Heart left ventricle (tissue), 16 donors: Measurements from ENCODE around the gene KIF5B. TPM values are rescaled to one million over a fixed set of nuclear protein-coding genes. Genes with fewer than 3 reads are reported as not detected.

Experiments
- ATAC-seq, 4 donors: fragments of 200-7000 bp; cut with Tn5 transposase; one replicate each; pipeline ENCODE4 v1.9.1; 2020 to 2022; ENCODE audit warnings: moderate library complexity in 4 of 4, mild to moderate bottlenecking in 3 of 4, moderate number of reproducible peaks in 1 of 4
- DNase-seq, 5 donors: peaks; one replicate each; pipeline ENCODE4 v3.0.0-alpha.2; 2020
- H3K27ac ChIP-seq, 12 donors: fragments of 200-600 bp; sonication (generic) in 4 of 12; one replicate each; pipeline versions ENCODE4 v1.5.0 to v1.8.0; 2016 to 2022; ENCODE audit warnings: mild to moderate bottlenecking in 2 of 12
- H3K27me3 ChIP-seq, 9 donors: fragments of 200-600 bp; sonication (generic) in 2 of 9; one replicate each; pipeline versions ENCODE4 v1.5.1 to v1.8.0; 2016 to 2022; ENCODE audit warnings: mild to moderate bottlenecking in 3 of 9
- H3K36me3 ChIP-seq, 9 donors: fragments of 200-600 bp; sonication (generic) in 2 of 9; one replicate each; pipeline versions ENCODE4 v1.5.0 to v1.8.0; 2018 to 2022; ENCODE audit warnings: mild to moderate bottlenecking in 2 of 9
- H3K4me1 ChIP-seq, 12 donors: fragments of 200-600 bp; sonication (generic) in 4 of 12; one replicate each; pipeline versions ENCODE4 v1.5.0 to v1.8.0; 2016 to 2022; ENCODE audit warnings: mild to moderate bottlenecking in 3 of 12
- H3K4me3 ChIP-seq, 12 donors: fragments of 200-600 bp; sonication (generic) in 4 of 12; one replicate each; pipeline versions ENCODE4 v1.5.0 to v1.8.0; 2017 to 2022; ENCODE audit warnings: mild to moderate bottlenecking in 9 of 12, moderate library complexity in 4 of 12
- H3K9me3 ChIP-seq, 12 donors: fragments of 200-600 bp; sonication (generic) in 4 of 12; one replicate each; pipeline versions ENCODE4 v1.5.0 to v1.8.0; 2016 to 2022; ENCODE audit warnings: mild to moderate bottlenecking in 1 of 12
- CTCF ChIP-seq, 12 donors: fragments of 200-600 bp; sonication (generic) in 4 of 12; IDR thresholded peaks; one replicate each; pipeline versions ENCODE4 v1.5.0 to v1.8.0; 2018 to 2022; ENCODE audit warnings: antibody characterized with exemption in 12 of 12, mild to moderate bottlenecking in 5 of 12
- POLR2A ChIP-seq, 2 donors: fragments of 450-650 bp; IDR thresholded peaks; one replicate each; pipeline ENCODE4 v1.6.1; 2017; ENCODE audit warnings: antibody characterized with exemption in 2 of 2, mild to moderate bottlenecking in 2 of 2, moderate library complexity in 2 of 2
- WGBS, 4 donors: extraction: QIAGEN DNeasy Blood & Tissue Kit in 2 of 4; methylation state at CpG; one replicate each; pipeline versions ENCODE4 v1.1.5 to v1.1.7; 2013 to 2018; 5-methylcytosine and 5-hydroxymethylcytosine counted together
- intact Hi-C, 10 donors: fragments of 100-400 bp; cut with DNase I; formaldehyde crosslinking; loops; one replicate each; pipeline versions ENCODE4 v1.11.1 to v1.14.2; 2022
- polyA plus RNA-seq, 2 donors: library from polyadenylated mRNA; stranded (reverse); fragments of 200-250 nt; gene quantifications; one replicate each; pipeline ENCODE4 v1.2.3, GENCODE V29; 2013
- total RNA-seq, 9 donors: library from RNA; depleted of rRNA in 2 of 9; stranded (reverse); fragments of >200 nt in 2 of 9; fragmentation: NEBNext Ultra II Directional in 3 of 9; extraction: Animal tissue kit (Norgen Biotek cat#: 25700) in 3 of 9; gene quantifications; one replicate each; pipeline versions ENCODE4 v1.1.0 to v1.2.4, GENCODE V29; 2016 to 2023
- donor health status: ischemic (EF 13 %, LVEDD 7.1; RV severe dilation, severe dysfunction).
- donor health status: healthy with polysubstance abuse.
- donor health status: DM: no; HTN: yes; CAD: no.
- donor health status: DM: no; HTN: no; CAD: no.
- donor health status: ischemic (EF 25% LVEDD 6.9; RV normal size, moderate dysfunction).
- donor health status: ischemic (EF 25% LVEDD 5.7; RV mildly dilated, moderate dysfunction).
- donor health status: healthy.
- donor health status: DM: yes; HTN: yes; CAD: no.
- donor health status: ischemic (EF 35%, LVEDD 5.7; RV mildly dilated, moderate dysfunction).
- donor health status: nonischemic (EF 11% LVEDD 7.7; RV severe dilation, severe dysfunction).
- donor health status: DM: yes; HTN: yes; CAD: no.
- donor health status: PGD.
- donor health status: ischemic (EF 29% LVEDD 5.4; RV normal size, mild dysfunction).
- donor health status: nonischemic (EF 23%, LVEDD 6.1; RV moderate dilation, normal function).

KIF5B gene
- total and polyA plus RNA-seq, 11 donors = 65.6 to 178 (median 144) TPM

- WGBS, 4 donors = 48 to 55% (median 52%) methylated on average over 3 of the region's 3 CpGs
These were observed 96.6 kb downstream of the KIF5B start for GRCh38 chr10:31959461-31960173.

More at GRCh38 chr10:31959461-31960173, 96.6 kb downstream of the KIF5B start:
- Histone ChIP-seq H3K9me3 (peaks cover 0 to under 1% (median 0%) of the 10 kb centered on the region in 12 donors), H3K4me1 (peaks cover 0 to 43% (median 0%) of the 10 kb centered on the region in 12 donors), H3K36me3 (no peaks in the 10 kb centered on the region), H3K27me3 (no peaks in the 10 kb centered on the region), H3K27ac (no peak overlapping the region), H3K4me3 (no peak overlapping the region)
- intact Hi-C loops = no loop called here
- TF ChIP-seq POLR2A (IDR thresholded peaks at IDR 0.05) = no peak
- no peak for TF ChIP-seq CTCF (IDR thresholded peaks at IDR 0.05)
- DNase-seq (no peak), ATAC-seq (peak in 1 of 4 donors; percentile 54)

Other genes with a start within 250 kb of the KIF5B start
- gene ARHGAP12, start 127.6 kb downstream of the KIF5B start, total RNA-seq = 10 to 100 TPM; 17.6 to 27.6 (median 21.2) TPM
- gene ARHGAP12, start 127.6 kb downstream of the KIF5B start, polyA plus RNA-seq = 10 to 100 TPM; 11.5 to 18.7 TPM